Measurements from ENCODE around the gene ADIPOR1.
"Not testable (repeated sequence)": the region's sequence is repeated elsewhere in the genome, so short reads cannot be mapped to it uniquely, and the experiment has no call there.

ADIPOR1 gene, protein sequence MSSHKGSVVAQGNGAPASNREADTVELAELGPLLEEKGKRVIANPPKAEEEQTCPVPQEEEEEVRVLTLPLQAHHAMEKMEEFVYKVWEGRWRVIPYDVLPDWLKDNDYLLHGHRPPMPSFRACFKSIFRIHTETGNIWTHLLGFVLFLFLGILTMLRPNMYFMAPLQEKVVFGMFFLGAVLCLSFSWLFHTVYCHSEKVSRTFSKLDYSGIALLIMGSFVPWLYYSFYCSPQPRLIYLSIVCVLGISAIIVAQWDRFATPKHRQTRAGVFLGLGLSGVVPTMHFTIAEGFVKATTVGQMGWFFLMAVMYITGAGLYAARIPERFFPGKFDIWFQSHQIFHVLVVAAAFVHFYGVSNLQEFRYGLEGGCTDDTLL

GRCh38 chr1:202957733-202958543 is at the start of gene ADIPOR1:
ADIPOR1 (minus strand) TSS chr1:202958312; CDS start chr1:202951070, 7,242 bp downstream.
- DNase-seq (ENCODE audit: low read depth): no peak

- peak; percentile 86 for DNase-seq (ENCODE audit: low read depth)
These were observed 49.1 kb upstream of the ADIPOR1 start, which contains the start of gene TMEM183A for GRCh38 chr1:203006948-203007871. TMEM183A (plus strand) TSS chr1:203007374; CDS start chr1:203007466, 92 bp downstream.

GRCh38 chr1:203005395-203006142 is 47.5 kb upstream of the ADIPOR1 start:
- not testable (repeated sequence) for DNase-seq (ENCODE audit: low read depth)

DNA sequence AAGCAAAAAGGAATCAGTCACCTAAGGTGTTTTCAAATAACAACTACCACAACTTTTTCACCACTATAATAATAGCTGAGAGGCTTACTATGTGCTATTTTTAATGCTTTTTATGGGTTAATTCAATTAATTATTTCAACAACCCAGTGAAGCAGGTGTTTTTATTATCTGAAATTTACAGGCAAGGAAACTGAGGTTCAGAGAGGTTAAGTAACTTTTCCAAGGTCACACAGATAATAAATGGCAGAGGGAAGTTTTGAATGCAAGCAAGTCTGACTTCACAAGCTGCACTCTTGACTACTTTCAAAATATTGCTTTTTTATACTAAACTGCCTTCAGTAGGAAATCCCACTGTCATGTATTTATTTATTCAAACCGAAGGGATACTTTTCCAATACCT is 44.8 kb upstream of the ADIPOR1 start:
- DNase-seq (ENCODE audit: low read depth): no peak

GRCh38 chr1:203001986-203002385 is 43.9 kb upstream of the ADIPOR1 start:
- DNase-seq (ENCODE audit: low read depth): no peak

GRCh38 chr1:203000217-203000944 is 42.3 kb upstream of the ADIPOR1 start:
- DNase-seq (ENCODE audit: low read depth): no peak

DNA sequence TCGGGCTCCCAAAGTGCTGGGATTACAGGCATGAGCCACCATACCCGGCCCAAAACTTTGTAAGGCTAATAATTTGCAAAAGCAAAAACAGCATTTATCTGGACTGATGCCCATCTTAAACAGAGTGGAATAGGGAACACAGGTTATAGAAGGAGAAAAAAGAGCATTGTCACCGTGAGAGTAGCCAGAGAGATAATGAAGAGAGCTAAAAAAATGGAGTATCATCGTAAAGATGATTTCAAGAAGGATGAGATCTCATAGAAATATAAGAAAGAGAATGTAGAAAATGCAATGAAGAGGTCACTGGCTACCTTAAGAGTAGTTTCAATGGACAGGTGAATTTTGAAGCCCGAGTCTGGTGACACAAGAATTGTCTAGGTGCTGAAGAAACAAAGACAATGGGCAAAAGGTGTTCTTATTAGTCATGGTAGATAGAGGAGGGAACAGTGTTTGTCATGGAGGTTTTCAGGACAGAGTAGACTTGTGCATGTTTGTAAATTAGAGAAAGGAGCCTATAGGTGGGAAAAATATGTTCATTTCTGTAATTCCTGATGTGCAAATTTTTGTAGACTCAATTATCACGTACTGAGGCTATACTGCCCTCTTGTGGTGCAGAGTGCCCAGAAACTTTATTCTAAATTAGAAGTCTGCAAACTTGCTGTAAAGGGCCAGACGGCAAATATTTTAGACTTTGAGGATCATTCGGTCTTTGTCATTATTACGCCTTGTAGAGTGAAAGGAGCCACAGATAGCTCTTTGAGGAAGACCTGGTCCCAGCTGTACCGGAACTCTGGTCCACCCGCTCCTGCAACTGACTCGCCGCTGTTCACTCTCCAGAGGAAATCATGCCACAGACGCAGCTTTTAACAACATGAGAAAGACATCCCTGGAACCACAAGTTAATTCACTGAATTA is 41.0 kb upstream of the ADIPOR1 start:
- DNase-seq (ENCODE audit: low read depth): peak; percentile 9

DNA sequence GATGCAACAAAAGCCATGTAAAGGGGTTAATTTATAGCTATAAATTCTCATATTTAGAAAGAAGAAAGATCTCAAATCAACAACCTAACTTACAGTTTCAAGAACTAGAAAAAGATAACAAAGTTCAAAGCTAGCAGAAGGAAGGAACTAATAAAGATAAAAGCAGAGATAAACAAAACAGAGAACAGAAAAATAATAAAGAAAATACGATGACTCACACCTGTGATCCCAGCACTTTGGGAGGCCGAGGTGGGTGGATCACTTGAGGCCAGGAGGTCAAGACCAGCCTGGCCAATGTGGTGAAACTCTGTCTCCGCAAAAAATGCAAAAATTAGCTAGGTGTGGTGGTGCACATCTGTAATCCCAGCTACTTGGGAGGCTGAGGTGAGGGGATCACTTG is 36.6 kb upstream of the ADIPOR1 start:
- no peak for DNase-seq (ENCODE audit: low read depth)

GRCh38 chr1:202991112-202991511 is 33.0 kb upstream of the ADIPOR1 start:
- DNase-seq (ENCODE audit: low read depth): no peak

DNA sequence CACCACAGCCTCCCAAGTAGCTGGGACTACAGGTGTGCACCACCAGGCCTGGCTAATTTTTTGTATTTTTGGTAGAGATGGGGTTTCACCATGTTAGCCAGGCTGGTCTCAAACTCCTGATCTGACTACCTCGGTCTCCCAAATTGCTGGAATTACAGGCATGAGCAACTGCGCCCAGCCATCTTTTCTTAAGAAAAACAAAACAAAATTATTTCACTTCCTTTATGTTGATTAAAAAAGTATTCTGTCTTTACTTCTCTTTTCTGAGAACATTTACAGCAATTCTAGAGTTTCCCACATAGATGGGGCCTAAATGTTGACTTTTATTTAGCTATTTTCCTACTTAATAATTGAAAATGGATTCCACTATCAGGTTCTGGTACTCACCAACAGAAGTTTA is 31.8 kb upstream of the ADIPOR1 start:
- no peak for DNase-seq (ENCODE audit: low read depth)

- no peak for DNase-seq (ENCODE audit: low read depth)
These were observed 29.9 kb upstream of the ADIPOR1 start for GRCh38 chr1:202987922-202988583.

DNA sequence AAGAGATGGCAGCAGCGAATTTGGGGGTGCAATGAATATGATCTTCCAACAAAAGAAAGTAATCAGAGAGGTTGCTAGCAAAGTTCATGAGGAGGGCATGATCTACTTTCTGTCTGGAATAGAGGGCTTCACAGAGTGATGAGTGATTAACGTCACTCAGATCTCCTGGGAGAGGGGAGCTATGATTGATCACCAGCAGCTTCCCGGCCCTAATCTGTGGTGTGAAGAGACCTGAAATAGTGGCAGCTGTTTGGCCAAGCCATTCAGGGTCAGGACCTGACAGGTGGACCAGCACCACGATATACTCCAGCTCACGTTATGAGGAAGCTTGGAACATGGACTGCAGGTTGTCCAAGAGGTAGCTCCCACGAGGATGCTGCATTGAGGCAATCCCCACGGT is 29.1 kb upstream of the ADIPOR1 start:
- DNase-seq (ENCODE audit: low read depth): no peak

GRCh38 chr1:202986120-202986519 is 28.0 kb upstream of the ADIPOR1 start:
- DNase-seq (ENCODE audit: low read depth): not testable (repeated sequence)

GRCh38 chr1:202982715-202983430 is 24.8 kb upstream of the ADIPOR1 start:
- DNase-seq (ENCODE audit: low read depth): no peak

GRCh38 chr1:202981939-202982338 is 23.8 kb upstream of the ADIPOR1 start:
- DNase-seq (ENCODE audit: low read depth): no peak

- no peak for DNase-seq (ENCODE audit: low read depth)
These were observed 21.3 kb upstream of the ADIPOR1 start for GRCh38 chr1:202979459-202979858.

- DNase-seq (ENCODE audit: low read depth): no peak
These were observed 18.5 kb upstream of the ADIPOR1 start for GRCh38 chr1:202976633-202977032.

GRCh38 chr1:202974856-202975255 is 16.7 kb upstream of the ADIPOR1 start:
- DNase-seq (ENCODE audit: low read depth): no peak
